Loucy (cell line): ENCODE measurements around the gene MOV10L1.

Experiments
- CTCF ChIP-seq: fragments of 200-600 bp; sonication (generic); conservative IDR thresholded peaks from 2 replicates; pipeline ENCODE4 v1.5.1; 2014; ENCODE audit warnings: mild to moderate bottlenecking, antibody characterized with exemption, low read length
- EZH2phosphoT487 ChIP-seq: fragments of 200-600 bp; IDR thresholded peaks from 2 replicates; pipeline ENCODE4 v1.6.1; 2018; ENCODE audit warnings: antibody characterized with exemption, mild to moderate bottlenecking, moderate library complexity, borderline replicate concordance

DNA sequence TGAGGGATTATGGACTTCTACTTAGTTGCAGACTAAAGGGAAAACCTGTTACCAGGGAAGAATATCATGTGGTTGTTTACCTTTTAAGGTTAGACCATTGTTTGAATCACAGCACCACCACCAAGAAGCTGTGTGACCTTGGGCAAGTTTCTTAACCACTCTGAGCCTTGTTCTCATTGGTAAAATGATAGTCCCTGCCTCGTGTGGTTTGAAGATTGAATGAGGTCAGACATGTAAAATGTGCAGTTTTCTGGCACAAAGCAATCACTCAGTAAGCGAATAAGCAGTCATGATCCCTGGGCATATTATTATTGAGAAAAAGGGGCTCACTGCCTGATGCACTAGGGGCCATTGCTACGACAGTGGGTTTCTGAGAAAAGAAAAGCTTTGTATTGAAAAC, 28.3 kb downstream of the MOV10L1 start:
- no peak for TF ChIP-seq CTCF
- TF ChIP-seq EZH2phosphoT487, result no peak
